Stimulated activated CD4-positive, alpha-beta T cell treated with anti-CD3 and anti-CD28 coated beads, Interleukin-12 subunit alpha, Interleukin-12 subunit beta, amount 100 ng/mL, for 24 hours (primary cell): ENCODE data around the gene PLEKHA6.
"Not testable (repeated sequence)": the region's sequence is repeated elsewhere in the genome, so short reads cannot be mapped to it uniquely, and the experiment has no call there.

Experiments
- DNase-seq, 2 experiments: peaks; one replicate each; pipeline ENCODE4 v3.0.0-alpha.2; 2020; ENCODE audit warnings: low read depth in 2 of 2

PLEKHA6 gene

GRCh38 chr1:204335533-204335932 is 24.2 kb downstream of the PLEKHA6 start:
- DNase-seq, result no peak

GRCh38 chr1:204335085-204335484 is 24.6 kb downstream of the PLEKHA6 start:
- DNase-seq, result no peak

GRCh38 chr1:204334455-204334854 is 25.3 kb downstream of the PLEKHA6 start:
- no peak for DNase-seq

- no peak for DNase-seq
Measured at GRCh38 chr1:204333427-204333826, 26.3 kb downstream of the PLEKHA6 start.

- DNase-seq, result no peak
Measured at GRCh38 chr1:204331847-204332487, 27.8 kb downstream of the PLEKHA6 start.

GRCh38 chr1:204331275-204331674 is 28.5 kb downstream of the PLEKHA6 start:
- DNase-seq, result no peak

GRCh38 chr1:204327870-204328269 is 31.9 kb downstream of the PLEKHA6 start:
- not testable (repeated sequence) for DNase-seq

GRCh38 chr1:204327359-204327758 is 32.4 kb downstream of the PLEKHA6 start:
- no peak for DNase-seq

GRCh38 chr1:204326771-204327300 is 32.9 kb downstream of the PLEKHA6 start:
- no peak for DNase-seq

- DNase-seq, result no peak
Measured at GRCh38 chr1:204325944-204326343, 33.8 kb downstream of the PLEKHA6 start.

GRCh38 chr1:204323887-204324286 is 35.8 kb downstream of the PLEKHA6 start:
- peak; percentile 4 to 35 for DNase-seq

GRCh38 chr1:204322339-204322868 is 37.3 kb downstream of the PLEKHA6 start:
- no peak for DNase-seq

GRCh38 chr1:204321665-204322064 is 38.1 kb downstream of the PLEKHA6 start:
- DNase-seq, result no peak

- no peak for DNase-seq
Measured at GRCh38 chr1:204321051-204321450, 38.7 kb downstream of the PLEKHA6 start.

- DNase-seq, result no peak
Measured at GRCh38 chr1:204320382-204320804, 39.3 kb downstream of the PLEKHA6 start.

GRCh38 chr1:204319462-204319861 is 40.3 kb downstream of the PLEKHA6 start:
- no peak for DNase-seq

GRCh38 chr1:204319027-204319426 is 40.7 kb downstream of the PLEKHA6 start:
- no peak for DNase-seq

GRCh38 chr1:204318324-204318723 is 41.4 kb downstream of the PLEKHA6 start:
- no peak for DNase-seq

- no peak for DNase-seq
Measured at GRCh38 chr1:204317170-204317569, 42.6 kb downstream of the PLEKHA6 start.

GRCh38 chr1:204316164-204316563 is 43.6 kb downstream of the PLEKHA6 start:
- no peak for DNase-seq

- no peak for DNase-seq
Measured at GRCh38 chr1:204314893-204315658, 44.7 kb downstream of the PLEKHA6 start.

GRCh38 chr1:204314171-204314892 is 45.4 kb downstream of the PLEKHA6 start:
- DNase-seq, result no peak
